Activated T-helper 9 cell treated with anti-CD3 and anti-CD28 coated beads, Interleukin-2, amount 50 U/mL, for 16 hours (primary cell): ENCODE measurements around the gene ZG16B.

Experiments
- DNase-seq: peaks from one replicate; pipeline ENCODE4 v3.0.0-alpha.2; 2020; ENCODE audit warnings: low read depth

Gene ZG16B

GRCh38 chr16:2825049-2825742 lies 4.9 kb upstream of the ZG16B start:
- no peak for DNase-seq

- no peak for DNase-seq
Observed at GRCh38 chr16:2825906-2826305, 4.2 kb upstream of the ZG16B start.

- DNase-seq, result no peak
Observed at GRCh38 chr16:2826591-2827373, 3.3 kb upstream of the ZG16B start.

GRCh38 chr16:2827374-2827791 lies 2.7 kb upstream of the ZG16B start:
- DNase-seq, result no peak

- no peak for DNase-seq
Observed at GRCh38 chr16:2827831-2828520, 2.1 kb upstream of the ZG16B start.

- no peak for DNase-seq
Observed at GRCh38 chr16:2828521-2828840, 1.6 kb upstream of the ZG16B start.

GRCh38 chr16:2828876-2829430 lies 1.1 kb upstream of the ZG16B start:
- no peak for DNase-seq

GRCh38 chr16:2830355-2830695 lies 222 bp downstream of the ZG16B start:
- DNase-seq, result no peak

- no peak for DNase-seq
Observed at GRCh38 chr16:2831203-2831602, 1.1 kb downstream of the ZG16B start.

GRCh38 chr16:2833776-2834175 lies 3.7 kb downstream of the ZG16B start:
- no peak for DNase-seq

- no peak for DNase-seq
Observed at GRCh38 chr16:2834968-2835367, 4.9 kb downstream of the ZG16B start.

GRCh38 chr16:2835638-2836493 lies 5.8 kb downstream of the ZG16B start:
- DNase-seq, result no peak

- no peak for DNase-seq
Observed at GRCh38 chr16:2836646-2837508, 6.8 kb downstream of the ZG16B start.

- peak; percentile 30 for DNase-seq
Observed at GRCh38 chr16:2838928-2839327, 8.8 kb downstream of the ZG16B start.

- DNase-seq, result no peak
Observed at GRCh38 chr16:2839650-2840450, 9.7 kb downstream of the ZG16B start.

GRCh38 chr16:2840914-2841313 lies 10.8 kb downstream of the ZG16B start:
- DNase-seq, result no peak

- DNase-seq, result no peak
Observed at GRCh38 chr16:2841606-2842339, 11.7 kb downstream of the ZG16B start.

GRCh38 chr16:2842340-2843000 lies 12.4 kb downstream of the ZG16B start:
- peak; percentile 73 for DNase-seq

- DNase-seq, result no peak
Observed at GRCh38 chr16:2843526-2843925, 13.4 kb downstream of the ZG16B start.
